Liver (tissue), 9 donors: ENCODE measurements around the gene ISCU. TPM values are rescaled to one million over a fixed set of nuclear protein-coding genes. Genes with fewer than 3 reads are reported as not detected.

ENCODE experiments used
- DNase-seq: peaks from one replicate; pipeline ENCODE4 v3.0.0-alpha.2; 2017; ENCODE audit warnings: low spot score
- H3K27ac ChIP-seq, 2 donors: one replicate each; pipeline ENCODE4 v1.7.0; 2013; ENCODE audit warnings: inconsistent platforms in 2 of 2, low read length in 2 of 2, control low read depth in 1 of 2, low read depth in 1 of 2, mild to moderate bottlenecking in 1 of 2
- H3K27me3 ChIP-seq, 4 donors: one replicate each; pipeline versions ENCODE4 v1.6.1 to v1.7.0; 2013; ENCODE audit warnings: low read length in 3 of 4, inconsistent platforms in 1 of 4, mild to moderate bottlenecking in 1 of 4, moderate library complexity in 1 of 4; ENCODE audit not compliant: control insufficient read depth in 4 of 4, insufficient read depth in 4 of 4
- H3K36me3 ChIP-seq, 4 donors: one replicate each; pipeline versions ENCODE4 v1.6.1 to v1.7.0; 2013; ENCODE audit warnings: low read length in 3 of 4, mild to moderate bottlenecking in 3 of 4, low read depth in 1 of 4, moderate library complexity in 1 of 4; ENCODE audit not compliant: control insufficient read depth in 4 of 4, insufficient read depth in 3 of 4
- H3K4me1 ChIP-seq, 4 donors: one replicate each; pipeline versions ENCODE4 v1.6.1 to v1.7.0; 2013; ENCODE audit warnings: low read length in 3 of 4, mild to moderate bottlenecking in 3 of 4, moderate library complexity in 1 of 4; ENCODE audit not compliant: control insufficient read depth in 4 of 4, insufficient read depth in 4 of 4
- H3K4me3 ChIP-seq, 3 donors: one replicate each; pipeline versions ENCODE4 v1.6.1 to v1.7.0; 2013; ENCODE audit warnings: low read length in 3 of 3, control low read depth in 1 of 3, low read depth in 1 of 3, mild to moderate bottlenecking in 1 of 3
- H3K9ac ChIP-seq, 2 donors: one replicate each; pipeline ENCODE4 v1.7.0; 2013; ENCODE audit warnings: low read length in 2 of 2, mild to moderate bottlenecking in 2 of 2, moderate library complexity in 2 of 2, control low read depth in 1 of 2, low read depth in 1 of 2
- H3K9me3 ChIP-seq, 4 donors: one replicate each; pipeline versions ENCODE4 v1.6.1 to v1.7.0; 2013; ENCODE audit warnings: low read length in 3 of 4; ENCODE audit not compliant: control insufficient read depth in 4 of 4
- ATF3 ChIP-seq: IDR thresholded peaks from 2 replicates; pipeline ENCODE4 v1.6.1; 2016; ENCODE audit warnings: antibody characterized with exemption
- EGR1 ChIP-seq, 2 donors: IDR thresholded peaks; 2 replicates each; pipeline ENCODE4 v1.6.1; 2016 to 2018; ENCODE audit warnings: antibody characterized with exemption in 2 of 2, low read depth in 2 of 2
- FOXA1 ChIP-seq: IDR thresholded peaks from 2 replicates; pipeline ENCODE4 v1.6.1; 2016; ENCODE audit warnings: antibody characterized with exemption
- FOXA2 ChIP-seq: IDR thresholded peaks from 2 replicates; pipeline ENCODE4 v1.6.1; 2016; ENCODE audit warnings: antibody characterized with exemption
- GABPA ChIP-seq, 2 donors: IDR thresholded peaks in 1 of 2; conservative IDR thresholded peaks in 1 of 2; 2 replicates each; pipeline ENCODE4 v1.6.1; 2016; ENCODE audit warnings: antibody characterized with exemption in 2 of 2, mild to moderate bottlenecking in 1 of 2, moderate library complexity in 1 of 2
- HNF4A ChIP-seq, 2 donors: conservative IDR thresholded peaks; 2 replicates each; pipeline ENCODE4 v1.6.1; 2016; ENCODE audit warnings: antibody characterized with exemption in 2 of 2, mild to moderate bottlenecking in 2 of 2
- HNF4G ChIP-seq: IDR thresholded peaks from 2 replicates; pipeline ENCODE4 v1.6.1; 2016; ENCODE audit warnings: antibody characterized with exemption
- JUND ChIP-seq, 2 donors: IDR thresholded peaks; 2 replicates each; pipeline ENCODE4 v1.6.1; 2016; ENCODE audit warnings: antibody characterized with exemption in 2 of 2
- MAX ChIP-seq: IDR thresholded peaks from 2 replicates; pipeline ENCODE4 v1.6.1; 2016; ENCODE audit warnings: antibody characterized with exemption
- NR2F2 ChIP-seq: IDR thresholded peaks from 2 replicates; pipeline ENCODE4 v1.6.1; 2016; ENCODE audit warnings: antibody characterized with exemption
- RAD21 ChIP-seq, 2 donors: IDR thresholded peaks; 2 replicates each; pipeline ENCODE4 v1.6.1; 2016; ENCODE audit warnings: antibody characterized with exemption in 2 of 2, mild to moderate bottlenecking in 2 of 2
- REST ChIP-seq: IDR thresholded peaks from 2 replicates; pipeline ENCODE4 v1.6.1; 2016; ENCODE audit warnings: antibody characterized with exemption, mild to moderate bottlenecking
- RXRA ChIP-seq, 2 donors: IDR thresholded peaks; 2 replicates each; pipeline ENCODE4 v1.6.1; 2017 to 2018; ENCODE audit warnings: antibody characterized with exemption in 2 of 2, mild to moderate bottlenecking in 1 of 2
- SP1 ChIP-seq: IDR thresholded peaks from 2 replicates; pipeline ENCODE4 v1.6.1; 2018; ENCODE audit warnings: antibody characterized with exemption, mild to moderate bottlenecking
- TAF1 ChIP-seq: conservative IDR thresholded peaks from 2 replicates; pipeline ENCODE4 v1.6.1; 2016; ENCODE audit warnings: antibody characterized with exemption, mild to moderate bottlenecking
- YY1 ChIP-seq: IDR thresholded peaks from 2 replicates; pipeline ENCODE4 v1.6.1; 2016; ENCODE audit warnings: antibody characterized with exemption, mild to moderate bottlenecking
- ZBTB33 ChIP-seq: IDR thresholded peaks from 2 replicates; pipeline ENCODE4 v1.6.1; 2016; ENCODE audit warnings: antibody characterized with exemption
- WGBS: extraction: QIAGEN DNeasy Blood & Tissue Kit; methylation state at CpG from one replicate; pipeline ENCODE4 v1.1.7; 2013; 5-methylcytosine and 5-hydroxymethylcytosine counted together
- polyA plus RNA-seq, 2 donors: library from polyadenylated mRNA; stranded (reverse) in 1 of 2; unstranded in 1 of 2; fragments of 200-250 nt in 1 of 2; fragments of >200 nt in 1 of 2; fragmentation: Nextera tagmentation in 1 of 2; extraction: Ambion mirVana in 1 of 2; gene quantifications; one replicate each; pipeline versions ENCODE4 v1.2.1 to v1.2.3, GENCODE V29; 2013 to 2015
- total RNA-seq, 2 donors: library from RNA; depleted of rRNA; stranded (reverse); fragments of >200 nt; gene quantifications; one replicate each; pipeline ENCODE4 v1.2.3, GENCODE V29; 2014
- TF ChIP-seq, protein P1 (sequence below): fragments of 150-350 bp; IDR thresholded peaks from 2 replicates; pipeline ENCODE4 v1.5.1; 2017; ENCODE audit warnings: improper control_type of control experiment, low read depth, low read length; ENCODE audit not compliant: missing input control
- donor health status: healthy.
- donor health status: healthy.
- donor health status: healthy.
- donor health status: healthy.
- donor health status: healthy.

The ISCU gene
- total and polyA plus RNA-seq, 4 donors, result 42.3 to 85.9 (median 63.8) TPM

GRCh38 chr12:108595711-108596647 is 33.6 kb downstream of the ISCU start:
- Histone ChIP-seq H3K27ac (no peak overlapping the region), H3K4me1 (no peaks in the 10 kb centered on the region), H3K4me3 (no peak overlapping the region), H3K9me3 (no peaks in the 10 kb centered on the region), H3K9ac (no peak overlapping the region), H3K36me3 (no peaks in the 10 kb centered on the region), H3K27me3 (no peaks in the 10 kb centered on the region)
- TF ChIP-seq RXRA (IDR thresholded peaks at IDR 0.05) (no peak), FOXA1 (no peak), GABPA (IDR thresholded peaks at IDR 0.05 in 1 of 2, conservative IDR thresholded peaks at IDR 0.05 in 1 of 2) (no peak), TAF1 (no peak), RAD21 (IDR thresholded peaks at IDR 0.05) (no peak), MAX (no peak), ATF3 (no peak), FOXA2 (no peak), HNF4G (no peak), HNF4A (conservative IDR thresholded peaks at IDR 0.05) (no peak), NR2F2 (no peak), JUND (IDR thresholded peaks at IDR 0.05) (no peak), SP1 (no peak), ZBTB33 (no peak)
- TF ChIP-seq, protein P1, sequence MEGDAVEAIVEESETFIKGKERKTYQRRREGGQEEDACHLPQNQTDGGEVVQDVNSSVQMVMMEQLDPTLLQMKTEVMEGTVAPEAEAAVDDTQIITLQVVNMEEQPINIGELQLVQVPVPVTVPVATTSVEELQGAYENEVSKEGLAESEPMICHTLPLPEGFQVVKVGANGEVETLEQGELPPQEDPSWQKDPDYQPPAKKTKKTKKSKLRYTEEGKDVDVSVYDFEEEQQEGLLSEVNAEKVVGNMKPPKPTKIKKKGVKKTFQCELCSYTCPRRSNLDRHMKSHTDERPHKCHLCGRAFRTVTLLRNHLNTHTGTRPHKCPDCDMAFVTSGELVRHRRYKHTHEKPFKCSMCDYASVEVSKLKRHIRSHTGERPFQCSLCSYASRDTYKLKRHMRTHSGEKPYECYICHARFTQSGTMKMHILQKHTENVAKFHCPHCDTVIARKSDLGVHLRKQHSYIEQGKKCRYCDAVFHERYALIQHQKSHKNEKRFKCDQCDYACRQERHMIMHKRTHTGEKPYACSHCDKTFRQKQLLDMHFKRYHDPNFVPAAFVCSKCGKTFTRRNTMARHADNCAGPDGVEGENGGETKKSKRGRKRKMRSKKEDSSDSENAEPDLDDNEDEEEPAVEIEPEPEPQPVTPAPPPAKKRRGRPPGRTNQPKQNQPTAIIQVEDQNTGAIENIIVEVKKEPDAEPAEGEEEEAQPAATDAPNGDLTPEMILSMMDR, result no peak
- no peak for DNase-seq
- WGBS, result 85% methylated on average over 17 of the region's 17 CpGs

- 64% methylated on average over 10 of the region's 10 CpGs for WGBS
- H3K9me3 ChIP-seq, result no peaks in the 10 kb centered on the region
- no peak overlapping the region for H3K27ac ChIP-seq
- no peak overlapping the region for H3K9ac ChIP-seq
- no peak for TF ChIP-seq HNF4G
- no peak for TF ChIP-seq RXRA (IDR thresholded peaks at IDR 0.05)
- TF ChIP-seq, protein P1, result no peak
- no peak for TF ChIP-seq GABPA (IDR thresholded peaks at IDR 0.05 in 1 of 2, conservative IDR thresholded peaks at IDR 0.05 in 1 of 2)
- no peak for TF ChIP-seq EGR1 (IDR thresholded peaks at IDR 0.05; ENCODE audit: low read depth in 2 of 2)
- no peak for TF ChIP-seq JUND (IDR thresholded peaks at IDR 0.05)
- no peak for TF ChIP-seq TAF1
- no peak for TF ChIP-seq FOXA2
- no peak for TF ChIP-seq NR2F2
- TF ChIP-seq REST, result no peak
- TF ChIP-seq MAX, result no peak
- no peak for TF ChIP-seq YY1
- TF ChIP-seq RAD21 (IDR thresholded peaks at IDR 0.05), result no peak
- TF ChIP-seq ATF3, result no peak
- no peak overlapping the region for H3K4me3 ChIP-seq
- H3K36me3 ChIP-seq, result no peaks in the 10 kb centered on the region
- DNase-seq, result no peak
- no peaks in the 10 kb centered on the region for H3K4me1 ChIP-seq
- no peaks in the 10 kb centered on the region for H3K27me3 ChIP-seq
These were observed 34.6 kb downstream of the ISCU start for GRCh38 chr12:108596854-108597558.
